ENCODE data around the gene WEE2. TPM values are rescaled to one million over a fixed set of nuclear protein-coding genes. Genes with fewer than 3 reads are reported as not detected.
"Not testable (repeated sequence)": the region's sequence is repeated elsewhere in the genome, so short reads cannot be mapped to it uniquely, and the experiment has no call there.

The WEE2 gene
- not detected in 2 replicates for total RNA-seq (2014; rRNA removed; shearing (Covaris generic))

GRCh38 chr7:141708351-141708750 lies at the start of gene WEE2:
WEE2 (plus strand) TSS chr7:141708353; CDS start chr7:141708759, 406 bp downstream.
- no peak for DNase-seq (ENCODE audit: low read depth)

GRCh38 chr7:141659501-141659900 lies 48.7 kb upstream of the WEE2 start:
- DNase-seq (ENCODE audit: low read depth): no peak

GRCh38 chr7:141660259-141660658 lies 47.9 kb upstream of the WEE2 start:
- no peak for DNase-seq (ENCODE audit: low read depth)

- no peak for DNase-seq (ENCODE audit: low read depth)
Observed at GRCh38 chr7:141663081-141663849, 44.9 kb upstream of the WEE2 start.

- DNase-seq (ENCODE audit: low read depth): no peak
Observed at GRCh38 chr7:141664450-141664849, 43.7 kb upstream of the WEE2 start.

GRCh38 chr7:141665208-141666035 lies 42.7 kb upstream of the WEE2 start:
- no peak for DNase-seq (ENCODE audit: low read depth)

- no peak for DNase-seq (ENCODE audit: low read depth)
Observed at GRCh38 chr7:141666071-141666470, 42.1 kb upstream of the WEE2 start.

- DNase-seq (ENCODE audit: low read depth): no peak
Observed at GRCh38 chr7:141668853-141669252, 39.3 kb upstream of the WEE2 start.

- no peak for DNase-seq (ENCODE audit: low read depth)
Observed at GRCh38 chr7:141671705-141672496, 36.3 kb upstream of the WEE2 start.

- no peak for DNase-seq (ENCODE audit: low read depth)
Observed at GRCh38 chr7:141673346-141673745, 34.8 kb upstream of the WEE2 start.

GRCh38 chr7:141674171-141674671 lies 33.9 kb upstream of the WEE2 start:
- DNase-seq (ENCODE audit: low read depth): peak; percentile 26

- DNase-seq (ENCODE audit: low read depth): no peak
Observed at GRCh38 chr7:141674702-141675101, 33.5 kb upstream of the WEE2 start.

GRCh38 chr7:141675436-141676215 lies 32.5 kb upstream of the WEE2 start:
- DNase-seq (ENCODE audit: low read depth): no peak

- peak; percentile 22 for DNase-seq (ENCODE audit: low read depth)
Observed at GRCh38 chr7:141676618-141677017, 31.5 kb upstream of the WEE2 start.

- DNase-seq (ENCODE audit: low read depth): no peak
Observed at GRCh38 chr7:141679014-141679413, 29.1 kb upstream of the WEE2 start.

- no peak for DNase-seq (ENCODE audit: low read depth)
Observed at GRCh38 chr7:141685285-141686023, 22.7 kb upstream of the WEE2 start.

GRCh38 chr7:141686074-141686473 lies 22.1 kb upstream of the WEE2 start:
- no peak for DNase-seq (ENCODE audit: low read depth)

GRCh38 chr7:141686670-141687069 lies 21.5 kb upstream of the WEE2 start:
- no peak for DNase-seq (ENCODE audit: low read depth)

GRCh38 chr7:141688043-141688442 lies 20.1 kb upstream of the WEE2 start:
- DNase-seq (ENCODE audit: low read depth): no peak

GRCh38 chr7:141689072-141689825 lies 18.9 kb upstream of the WEE2 start:
- not testable (repeated sequence) for DNase-seq (ENCODE audit: low read depth)
